Neural cell (in vitro differentiated cells): ENCODE data around the gene HEYL. TPM values are rescaled to one million over a fixed set of nuclear protein-coding genes. Genes with fewer than 3 reads are reported as not detected.
A peak's percentile ranks its signal among the peaks of the same experiment; 100 is the strongest.

ENCODE experiments used
- H2AFZ ChIP-seq: fragments of 200-600, 300-800 bp; sonication (generic), shearing (Covaris generic); 2 replicates; pipeline ENCODE4 v1.6.0; 2014; ENCODE audit warnings: low read depth, mild to moderate bottlenecking, antibody characterized with exemption, low read length, moderate library complexity
- H3F3A ChIP-seq: fragments of 200-600 bp; shearing (Covaris generic); 2 replicates; pipeline ENCODE4 v1.6.1; 2016; ENCODE audit warnings: mild to moderate bottlenecking, moderate library complexity, mixed read lengths, antibody characterized with exemption, low read length; ENCODE audit not compliant: insufficient read depth, poor library complexity, severe bottlenecking
- H3K27ac ChIP-seq: fragments of 200-600, 300-800 bp; sonication (generic), shearing (Covaris generic); 2 replicates; pipeline ENCODE4 v1.5.1; 2014; ENCODE audit warnings: mild to moderate bottlenecking, low read length, moderate library complexity
- H3K27me3 ChIP-seq: fragments of 300-800, 200-600 bp; sonication (generic), shearing (Covaris generic); 2 replicates; pipeline ENCODE4 v1.6.0; 2014; ENCODE audit warnings: mild to moderate bottlenecking, low read depth, low read length, moderate library complexity; ENCODE audit not compliant: insufficient read depth
- H3K36me3 ChIP-seq: fragments of 300-800, 200-600 bp; sonication (generic), shearing (Covaris generic); 2 replicates; pipeline ENCODE4 v1.5.1; 2014; ENCODE audit warnings: mild to moderate bottlenecking, antibody characterized with exemption, low read length, moderate library complexity; ENCODE audit not compliant: insufficient read depth
- H3K4me2 ChIP-seq: fragments of 300-800, 200-600 bp; sonication (generic), shearing (Covaris generic); 2 replicates; pipeline ENCODE4 v1.6.0; 2014; ENCODE audit warnings: mild to moderate bottlenecking, low read length
- H3K4me3 ChIP-seq: fragments of 300-800, 200-600 bp; sonication (generic), shearing (Covaris generic); 2 replicates; pipeline ENCODE4 v1.5.1; 2014; ENCODE audit warnings: mild to moderate bottlenecking, low read length, moderate library complexity
- H3K79me2 ChIP-seq: fragments of 200-600 bp; shearing (Covaris generic); replicated peaks from 2 replicates; pipeline ENCODE4 v1.6.0; 2014; ENCODE audit warnings: mild to moderate bottlenecking, low read length, moderate library complexity; ENCODE audit not compliant: insufficient read depth
- H3K9ac ChIP-seq: fragments of 300-800, 200-600 bp; sonication (generic), shearing (Covaris generic); 2 replicates; pipeline ENCODE4 v1.6.1; 2016; ENCODE audit warnings: mild to moderate bottlenecking, low read length, mixed read lengths
- H3K9me2 ChIP-seq: fragments of 200-600 bp; shearing (Covaris generic); 2 replicates; pipeline ENCODE4 v1.6.1; 2016; ENCODE audit warnings: mild to moderate bottlenecking, low read length, mixed read lengths; ENCODE audit not compliant: insufficient read depth
- H3K9me3 ChIP-seq: fragments of 200-600, 300-800 bp; sonication (generic), shearing (Covaris generic); 2 replicates; pipeline ENCODE4 v1.6.1; 2016; ENCODE audit warnings: mild to moderate bottlenecking, mixed run types, low read length, moderate library complexity, mixed read lengths
- H4K20me1 ChIP-seq: fragments of 200-600 bp; shearing (Covaris generic); 2 replicates; pipeline ENCODE4 v1.6.1; 2016; ENCODE audit warnings: mild to moderate bottlenecking, mixed run types; ENCODE audit not compliant: insufficient read depth
- EP300 ChIP-seq: fragments of 450-650 bp; conservative IDR thresholded peaks from 2 replicates; pipeline ENCODE4 v1.6.1; 2014; ENCODE audit warnings: antibody characterized with exemption, mild to moderate bottlenecking, moderate library complexity; ENCODE audit not compliant: poor library complexity, severe bottlenecking
- EZH2 ChIP-seq: fragments of 200-600, 300-800 bp; shearing (Covaris generic), sonication (generic); IDR thresholded peaks from 2 replicates; pipeline ENCODE4 v1.6.1; 2014; ENCODE audit warnings: antibody characterized with exemption, low read length, borderline replicate concordance, mild to moderate bottlenecking; ENCODE audit not compliant: insufficient read depth, poor library complexity, severe bottlenecking
- MXI1 ChIP-seq: fragments of 450-650 bp; conservative IDR thresholded peaks from 2 replicates; pipeline ENCODE4 v1.6.1; 2014; ENCODE audit warnings: antibody characterized with exemption, mild to moderate bottlenecking; ENCODE audit not compliant: poor library complexity, severe bottlenecking
- POLR2AphosphoS5 ChIP-seq: IDR thresholded peaks from 2 replicates; pipeline ENCODE4 v1.6.1; 2012
- RAD21 ChIP-seq: fragments of 450-650 bp; conservative IDR thresholded peaks from 2 replicates; pipeline ENCODE4 v1.6.1; 2014; ENCODE audit warnings: antibody characterized with exemption, mild to moderate bottlenecking, moderate library complexity
- REST ChIP-seq: IDR thresholded peaks from 2 replicates; pipeline ENCODE4 v1.6.1; 2012; ENCODE audit warnings: borderline replicate concordance
- SMC3 ChIP-seq: fragments of 450-650 bp; conservative IDR thresholded peaks from 2 replicates; pipeline ENCODE4 v1.6.1; 2014; ENCODE audit warnings: antibody characterized with exemption, mild to moderate bottlenecking, moderate library complexity; ENCODE audit not compliant: poor library complexity
- TAF1 ChIP-seq: IDR thresholded peaks from 2 replicates; pipeline ENCODE4 v1.6.1; 2012; ENCODE audit warnings: low read depth
- polyA plus RNA-seq: library from polyadenylated mRNA; depleted of rRNA; stranded (reverse); fragments of >200 nt; gene quantifications from 2 replicates; pipeline ENCODE4 v1.2.3, GENCODE V29; 2014
- TF ChIP-seq, protein P1 (sequence below): fragments of 450-650 bp; IDR thresholded peaks from 2 replicates; pipeline ENCODE4 v1.5.1; 2014; ENCODE audit warnings: antibody characterized with exemption, mild to moderate bottlenecking, moderate library complexity; ENCODE audit not compliant: poor library complexity, severe bottlenecking

HEYL gene
- polyA plus RNA-seq, 1 donor from 2014 or later: not detected

DNA sequence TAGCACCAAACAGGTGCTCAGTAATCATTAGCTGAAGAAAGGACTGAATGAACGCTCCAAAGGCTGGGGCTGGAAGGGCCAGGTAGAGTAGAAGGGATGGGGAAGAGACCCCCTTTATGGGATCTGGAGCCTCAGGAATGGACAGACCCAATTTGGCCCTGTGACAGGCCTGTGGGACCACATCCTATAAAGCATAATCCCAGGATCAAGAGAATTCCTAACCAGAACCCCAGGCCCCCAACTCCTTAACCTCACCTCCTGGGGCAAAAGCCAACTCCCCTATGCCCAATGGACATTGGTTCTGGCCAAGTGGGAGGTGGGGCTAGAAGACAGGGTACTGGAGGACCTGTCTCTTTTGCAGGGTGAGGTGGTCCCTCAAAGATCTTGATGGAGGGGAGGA is 42.6 kb upstream of the HEYL start:
- H3K4me2 ChIP-seq: no peak overlapping the region
- no peak overlapping the region for H3K9ac ChIP-seq
- no peaks in the 10 kb centered on the region for H3K79me2 ChIP-seq
- no peaks in the 10 kb centered on the region for H3F3A ChIP-seq
- H2AFZ ChIP-seq: no peak overlapping the region
- H3K36me3 ChIP-seq: peaks cover 14% of the 10 kb centered on the region
- no peak overlapping the region for H3K4me3 ChIP-seq
- no peaks in the 10 kb centered on the region for H3K9me3 ChIP-seq
- no peaks in the 10 kb centered on the region for H4K20me1 ChIP-seq
- no peaks in the 10 kb centered on the region for H3K9me2 ChIP-seq
- H3K27me3 ChIP-seq: peaks cover 34% of the 10 kb centered on the region
- no peak overlapping the region for H3K27ac ChIP-seq
- TF ChIP-seq RAD21 (no peak), TAF1 (no peak), POLR2AphosphoS5 (no peak), REST (no peak), EP300 (no peak), SMC3 (no peak), MXI1 (no peak), EZH2 (no peak)
- TF ChIP-seq, protein P1, sequence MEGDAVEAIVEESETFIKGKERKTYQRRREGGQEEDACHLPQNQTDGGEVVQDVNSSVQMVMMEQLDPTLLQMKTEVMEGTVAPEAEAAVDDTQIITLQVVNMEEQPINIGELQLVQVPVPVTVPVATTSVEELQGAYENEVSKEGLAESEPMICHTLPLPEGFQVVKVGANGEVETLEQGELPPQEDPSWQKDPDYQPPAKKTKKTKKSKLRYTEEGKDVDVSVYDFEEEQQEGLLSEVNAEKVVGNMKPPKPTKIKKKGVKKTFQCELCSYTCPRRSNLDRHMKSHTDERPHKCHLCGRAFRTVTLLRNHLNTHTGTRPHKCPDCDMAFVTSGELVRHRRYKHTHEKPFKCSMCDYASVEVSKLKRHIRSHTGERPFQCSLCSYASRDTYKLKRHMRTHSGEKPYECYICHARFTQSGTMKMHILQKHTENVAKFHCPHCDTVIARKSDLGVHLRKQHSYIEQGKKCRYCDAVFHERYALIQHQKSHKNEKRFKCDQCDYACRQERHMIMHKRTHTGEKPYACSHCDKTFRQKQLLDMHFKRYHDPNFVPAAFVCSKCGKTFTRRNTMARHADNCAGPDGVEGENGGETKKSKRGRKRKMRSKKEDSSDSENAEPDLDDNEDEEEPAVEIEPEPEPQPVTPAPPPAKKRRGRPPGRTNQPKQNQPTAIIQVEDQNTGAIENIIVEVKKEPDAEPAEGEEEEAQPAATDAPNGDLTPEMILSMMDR: no peak

DNA sequence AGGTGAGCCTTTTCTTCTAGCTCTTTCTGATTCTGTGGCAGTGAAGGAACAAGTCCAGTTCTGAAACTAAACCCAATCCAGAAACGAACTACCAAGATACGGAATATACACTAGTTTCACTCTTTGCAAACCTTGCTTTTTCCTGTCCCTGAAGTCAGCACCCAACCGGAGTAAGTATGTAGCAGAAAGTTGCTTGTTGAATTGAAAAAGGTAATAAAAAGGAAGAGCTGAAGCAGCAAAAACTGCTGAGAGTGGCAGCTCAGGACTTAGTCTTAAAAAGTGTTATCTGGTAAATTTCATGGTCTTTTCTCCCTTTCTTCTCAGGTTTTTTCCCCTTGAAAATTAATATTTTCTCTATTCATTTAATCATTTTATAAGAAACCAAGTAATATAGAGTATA is 41.9 kb upstream of the HEYL start:
- no peak overlapping the region for H3K27ac ChIP-seq
- H3K36me3 ChIP-seq: peaks cover 14% of the 10 kb centered on the region
- no peak overlapping the region for H3K4me2 ChIP-seq
- H3K9me3 ChIP-seq: no peaks in the 10 kb centered on the region
- no peak for TF ChIP-seq SMC3
- TF ChIP-seq POLR2AphosphoS5: no peak
- TF ChIP-seq EZH2: no peak
- no peak for TF ChIP-seq TAF1
- TF ChIP-seq, protein P1: no peak
- no peak for TF ChIP-seq RAD21
- no peak for TF ChIP-seq MXI1
- no peak for TF ChIP-seq EP300
- TF ChIP-seq REST: no peak
- H3K9ac ChIP-seq: no peak overlapping the region
- H4K20me1 ChIP-seq: no peaks in the 10 kb centered on the region
- no peaks in the 10 kb centered on the region for H3K9me2 ChIP-seq
- no peaks in the 10 kb centered on the region for H3K79me2 ChIP-seq
- no peak overlapping the region for H2AFZ ChIP-seq
- H3F3A ChIP-seq: no peaks in the 10 kb centered on the region
- peak overlapping the region; percentile 20 for H3K4me3 ChIP-seq
- peaks cover 34% of the 10 kb centered on the region for H3K27me3 ChIP-seq
